B cell (primary cell): Measurements from ENCODE around the gene VAV3. TPM values are rescaled to one million over a fixed set of nuclear protein-coding genes. Genes with fewer than 3 reads are reported as not detected.

Experiments used
- ATAC-seq: fragments of 200-7000 bp; cut with Tn5 transposase; one replicate; pipeline ENCODE4 v1.10.0; 2021; ENCODE audit warnings: low read depth, mild to moderate bottlenecking, moderate number of reproducible peaks, moderate library complexity
- CTCF ChIA-PET: fragments of 350-600 bp; sonication (Branson Sonifier 250); formaldehyde crosslinking; loops from one replicate; lab custom pipeline; 2021; ENCODE audit warnings: antibody characterized with exemption, inconsistent platforms; lab: Charles Lee
- POLR2A ChIA-PET: fragments of 350-600 bp; sonication (Branson Sonifier 250); formaldehyde crosslinking; loops from one replicate; lab custom pipeline; 2021; ENCODE audit warnings: antibody characterized with exemption; lab: Charles Lee
- DNase-seq: peaks from one replicate; pipeline ENCODE4 v3.0.0; 2013
- H2AFZ ChIP-seq: 2 replicates; pipeline ENCODE4 v1.6.1; 2012; ENCODE audit warnings: mild to moderate bottlenecking, low read depth, low read length; ENCODE audit not compliant: insufficient read depth, poor library complexity, severe bottlenecking
- H3K27ac ChIP-seq, 2 donors: 1 replicate in 1 of 2; 2 replicates in 1 of 2; pipeline ENCODE4 v1.5.1; 2012 to 2013; ENCODE audit warnings: low read length in 2 of 2, mild to moderate bottlenecking in 2 of 2, moderate library complexity in 1 of 2
- H3K27me3 ChIP-seq, 4 experiments: fragments of 200-600 bp in 1 of 4; sonication (generic) in 1 of 4; replicated peaks in 1 of 4; 1 replicate in 2 of 4; 2 replicates in 2 of 4; pipeline versions ENCODE4 v1.6.1 to v1.7.0; 2013 to 2016; ENCODE audit warnings: low read length in 3 of 4, mild to moderate bottlenecking in 2 of 4, mixed read lengths in 1 of 4, moderate library complexity in 1 of 4; ENCODE audit not compliant: insufficient read depth in 4 of 4, control insufficient read depth in 3 of 4; ENCODE audit errors: control extremely low read depth in 1 of 4
- H3K36me3 ChIP-seq, 2 experiments: replicated peaks in 1 of 2; 1 replicate in 1 of 2; 2 replicates in 1 of 2; pipeline versions ENCODE4 v1.6.1 to v1.7.1; 2013; ENCODE audit warnings: low read length in 1 of 2; ENCODE audit not compliant: insufficient read depth in 2 of 2, control insufficient read depth in 1 of 2; ENCODE audit errors: control extremely low read depth in 1 of 2, extremely low read depth in 1 of 2
- H3K4me1 ChIP-seq, 2 donors: fragments of 200-600 bp in 1 of 2; sonication (generic) in 1 of 2; 1 replicate in 1 of 2; 2 replicates in 1 of 2; pipeline versions ENCODE4 v1.5.1 to v1.6.1; 2013 to 2017; ENCODE audit warnings: low read length in 2 of 2; ENCODE audit not compliant: control insufficient read depth in 2 of 2, insufficient read depth in 2 of 2
- H3K4me2 ChIP-seq: replicated peaks from 2 replicates; pipeline ENCODE3; 2012; ENCODE audit warnings: mild to moderate bottlenecking, low read depth, low read length; ENCODE audit not compliant: poor library complexity, severe bottlenecking
- H3K4me3 ChIP-seq, 5 experiments: fragments of 200-600 bp in 1 of 5; sonication (generic) in 1 of 5; 1 replicate in 3 of 5; 2 replicates in 2 of 5; pipeline versions ENCODE4 v1.5.1 to v1.7.0; 2011 to 2016; ENCODE audit warnings: low read length in 4 of 5, mild to moderate bottlenecking in 4 of 5, low read depth in 2 of 5, control low read depth in 1 of 5, moderate library complexity in 1 of 5; ENCODE audit not compliant: insufficient read depth in 1 of 5; ENCODE audit errors: control extremely low read depth in 1 of 5, extremely low read depth in 1 of 5
- H3K79me2 ChIP-seq: fragments of 200-600 bp; sonication (generic); one replicate; pipeline ENCODE4 v1.6.0; 2016; ENCODE audit warnings: low read length; ENCODE audit not compliant: control insufficient read depth, insufficient read depth
- H3K9ac ChIP-seq: fragments of 200-600 bp; sonication (generic); 2 replicates; pipeline ENCODE4 v1.6.1; 2017; ENCODE audit warnings: mild to moderate bottlenecking, low read length, moderate library complexity
- H3K9me3 ChIP-seq, 3 donors: one replicate each; pipeline versions ENCODE4 v1.6.1 to v1.7.1; 2013; ENCODE audit warnings: low read length in 2 of 3; ENCODE audit not compliant: control insufficient read depth in 2 of 3, insufficient read depth in 1 of 3; ENCODE audit errors: control extremely low read depth in 1 of 3
- H4K20me1 ChIP-seq: 2 replicates; pipeline ENCODE4 v1.6.0; 2012; ENCODE audit warnings: mild to moderate bottlenecking, low read length; ENCODE audit not compliant: insufficient read depth, control insufficient read depth, poor library complexity, severe bottlenecking
- H3K27ac Mint-ChIP-seq: one replicate; pipeline ENCODE4 v1.8.0; 2021; ENCODE audit warnings: mixed read lengths
- H3K27me3 Mint-ChIP-seq: one replicate; pipeline ENCODE4 v1.8.0; 2021; ENCODE audit warnings: mixed read lengths
- H3K4me1 Mint-ChIP-seq: one replicate; pipeline ENCODE4 v1.8.0; 2021; ENCODE audit warnings: mixed read lengths
- H3K4me3 Mint-ChIP-seq: one replicate; pipeline ENCODE4 v1.8.0; 2021; ENCODE audit warnings: mixed read lengths
- H3K9me3 Mint-ChIP-seq: one replicate; pipeline ENCODE4 v1.8.0; 2022; ENCODE audit warnings: mixed read lengths; ENCODE audit not compliant: insufficient read depth
- CTCF ChIP-seq: fragments of 200-600 bp; IDR thresholded peaks from one replicate; pipeline ENCODE4 v1.8.0; 2022; ENCODE audit warnings: antibody characterized with exemption, mild to moderate bottlenecking
- EZH2 ChIP-seq: IDR thresholded peaks from 2 replicates; pipeline ENCODE4 v1.6.1; 2012; ENCODE audit warnings: borderline replicate concordance, low read depth, mild to moderate bottlenecking, moderate library complexity, low read length; ENCODE audit not compliant: insufficient read depth, poor library complexity, severe bottlenecking
- WGBS: methylation state at CpG from one replicate; pipeline ENCODE4 v1.1.5; 2013; ENCODE audit warnings: missing lambda C conversion rate; ENCODE audit not compliant: insufficient coverage; 5-methylcytosine and 5-hydroxymethylcytosine counted together
- intact Hi-C: fragments of 100-400 bp; cut with micrococcal nuclease; formaldehyde crosslinking; loops from one replicate; pipeline ENCODE4 v1.10.0; 2022
- polyA plus RNA-seq: library from polyadenylated mRNA; depleted of rRNA; stranded (reverse); fragments of >200 nt; gene quantifications from 2 replicates; pipeline ENCODE4 v1.2.3, GENCODE V29; 2012
- total RNA-seq, 2 donors: library from RNA; stranded (reverse); fragments of 120-200 nt in 1 of 2; gene quantifications; 1 replicate in 1 of 2; 2 replicates in 1 of 2; pipeline versions ENCODE4 v1.2.3 to v1.2.4, GENCODE V29; 2013 to 2022

Gene VAV3
- total and polyA plus RNA-seq, 2 donors (not counting 1 experiment from before 2014, with no cell fraction given) = 14.8 to 32.5 TPM

GRCh38 chr1:107789817-107790524 lies 175.0 kb downstream of the VAV3 start:
- Mint-ChIP-seq H3K4me3 (peak overlapping the region; percentile 4), H3K27me3 (no peaks in the 10 kb centered on the region), H3K4me1 (peaks cover 89% of the 10 kb centered on the region), H3K9me3 (no peaks in the 10 kb centered on the region), H3K27ac (peak overlapping the region; percentile 55)
- Histone ChIP-seq H3K27me3 (no peaks in the 10 kb centered on the region), H3K4me1 (peaks cover 84 to 94% of the 10 kb centered on the region in 2 donors), H3K4me3 (no peak overlapping the region), H3K9ac (no peak overlapping the region), H3K9me3 (no peaks in the 10 kb centered on the region), H3K79me2 (peaks cover 95% of the 10 kb centered on the region), H2AFZ (peak overlapping the region; percentile 8), H3K27ac (peak overlapping the region in 1 of 2 donors; percentile 12), H3K4me2 (peak overlapping the region; percentile 34), H4K20me1 (no peaks in the 10 kb centered on the region), H3K36me3 (no peaks in the 10 kb centered on the region)
- ChIA-PET POLR2A (no interaction called here), CTCF (interaction anchor here (0.8 to 18.2 kb wide), 4 partner anchors 9 to 337 kb away, joined by 3 to 709 read pairs (median 4); no protein-coding TSS in a partner anchor)
- WGBS = 44% methylated on average over 2 of the region's 3 CpGs
- intact Hi-C loops = loop anchor here (2.0 to 10.0 kb wide), 4 partner anchors 15 to 287 kb away; no protein-coding TSS in a partner anchor
- no peak for ATAC-seq
- no peak for DNase-seq
- TF ChIP-seq CTCF = no peak
- no peak for TF ChIP-seq EZH2
